HG02610 (cell line): ENCODE results near the gene TAF9.
"Not testable (repeated sequence)": the region's sequence is repeated elsewhere in the genome, so short reads cannot be mapped to it uniquely, and the experiment has no call there.

Source experiments
- ATAC-seq: cut with Tn5 transposase; IDR thresholded peaks from one replicate; pipeline ENCODE4 v1.9.1; 2021; ENCODE audit warnings: mild to moderate bottlenecking, moderate library complexity; ENCODE audit not compliant: unreplicated experiment

Gene TAF9

GRCh38 chr5:69341520-69342161, 27.7 kb downstream of the TAF9 start:
- no peak for ATAC-seq

- no peak for ATAC-seq
These were observed 33.9 kb downstream of the TAF9 start for GRCh38 chr5:69335341-69335935.

- ATAC-seq, result peak; percentile 64
These were observed 34.5 kb downstream of the TAF9 start for GRCh38 chr5:69334793-69335268.

GRCh38 chr5:69333668-69334315, 35.5 kb downstream of the TAF9 start:
- not testable (repeated sequence) for ATAC-seq

GRCh38 chr5:69331528-69332445, 37.5 kb downstream of the TAF9 start:
- ATAC-seq, result no peak

GRCh38 chr5:69329905-69330489, 39.3 kb downstream of the TAF9 start:
- no peak for ATAC-seq

- ATAC-seq, result no peak
These were observed 43.0 kb downstream of the TAF9 start for GRCh38 chr5:69326365-69326764.

GRCh38 chr5:69317391-69317790, 51.9 kb downstream of the TAF9 start:
- ATAC-seq, result no peak

GRCh38 chr5:69315972-69316371, 53.3 kb downstream of the TAF9 start:
- no peak for ATAC-seq
